ENCODE results near the gene SLC43A1. TPM values are rescaled to one million over a fixed set of nuclear protein-coding genes. Genes with fewer than 3 reads are reported as not detected.
"Not testable (repeated sequence)": the region's sequence is repeated elsewhere in the genome, so short reads cannot be mapped to it uniquely, and the experiment has no call there.

The SLC43A1 gene
- total RNA-seq, 1 experiment from 2014 or later, result 6.0 TPM

- Histone ChIP-seq H3K4me1 (replicated peaks) (peaks cover 31% of the 10 kb centered on the region), H3K36me3 (no peaks in the 10 kb centered on the region), H3K4me3 (peak overlapping the region; percentile 33), H3K27ac (no peak overlapping the region), H3K27me3 (replicated peaks) (peaks cover 56% of the 10 kb centered on the region), H3K9me3 (replicated peaks) (no peaks in the 10 kb centered on the region)
- no peak for DNase-seq (ENCODE audit: low read depth in 1 of 2, low spot score in 2 of 2)
Measured at GRCh38 chr11:57460758-57461749, 54.4 kb downstream of the SLC43A1 start.

GRCh38 chr11:57460022-57460757 is 55.3 kb downstream of the SLC43A1 start, which contains the start of gene RTN4RL2:
Gene RTN4RL2, plus strand, starts transcription at chr11:57460528. Its CDS starts 338 bp downstream, at chr11:57460866.
- peak; percentile 32 to 68 for DNase-seq (ENCODE audit: low read depth in 1 of 2, low spot score in 2 of 2)
- H3K4me1 ChIP-seq (replicated peaks), result peaks cover 31% of the 10 kb centered on the region
- H3K27ac ChIP-seq, result no peak within 1 kb of the TSS
- H3K4me3 ChIP-seq, result peak within 1 kb of the TSS; percentile 33
- no peaks in the 10 kb centered on the region for H3K36me3 ChIP-seq
- no peaks in the 10 kb centered on the region for H3K9me3 ChIP-seq (replicated peaks)
- peaks cover 56% of the 10 kb centered on the region for H3K27me3 ChIP-seq (replicated peaks)

GRCh38 chr11:57459164-57460021 is 56.1 kb downstream of the SLC43A1 start:
- H3K4me1 ChIP-seq (replicated peaks), result peaks cover 31% of the 10 kb centered on the region
- no peak overlapping the region for H3K27ac ChIP-seq
- DNase-seq (ENCODE audit: low read depth in 1 of 2, low spot score in 2 of 2), result peak in 1 of 2 experiments; percentile 19
- H3K36me3 ChIP-seq, result no peaks in the 10 kb centered on the region
- no peaks in the 10 kb centered on the region for H3K9me3 ChIP-seq (replicated peaks)
- H3K27me3 ChIP-seq (replicated peaks), result peaks cover 50% of the 10 kb centered on the region
- H3K4me3 ChIP-seq, result no peak overlapping the region

- Histone ChIP-seq H3K27me3 (replicated peaks) (peaks cover 48% of the 10 kb centered on the region), H3K4me3 (no peak overlapping the region), H3K27ac (no peak overlapping the region), H3K4me1 (replicated peaks) (peaks cover 31% of the 10 kb centered on the region), H3K9me3 (replicated peaks) (no peaks in the 10 kb centered on the region), H3K36me3 (no peaks in the 10 kb centered on the region)
- peak in 1 of 2 experiments; percentile 58 for DNase-seq (ENCODE audit: low read depth in 1 of 2, low spot score in 2 of 2)
Measured at GRCh38 chr11:57458410-57459163, 56.9 kb downstream of the SLC43A1 start.

- H3K27me3 ChIP-seq (replicated peaks), result peaks cover 53% of the 10 kb centered on the region
- no peak overlapping the region for H3K27ac ChIP-seq
- peaks cover 31% of the 10 kb centered on the region for H3K4me1 ChIP-seq (replicated peaks)
- DNase-seq (ENCODE audit: low read depth in 1 of 2, low spot score in 2 of 2), result no peak
- H3K9me3 ChIP-seq (replicated peaks), result no peaks in the 10 kb centered on the region
- no peak overlapping the region for H3K4me3 ChIP-seq
- H3K36me3 ChIP-seq, result no peaks in the 10 kb centered on the region
Measured at GRCh38 chr11:57458060-57458409, 57.5 kb downstream of the SLC43A1 start.

- no peaks in the 10 kb centered on the region for H3K36me3 ChIP-seq
- DNase-seq (ENCODE audit: low read depth in 1 of 2, low spot score in 2 of 2), result no peak
- H3K4me3 ChIP-seq, result no peak overlapping the region
- H3K4me1 ChIP-seq (replicated peaks), result peaks cover 31% of the 10 kb centered on the region
- H3K27ac ChIP-seq, result no peak overlapping the region
- H3K27me3 ChIP-seq (replicated peaks), result peaks cover 55% of the 10 kb centered on the region
- H3K9me3 ChIP-seq (replicated peaks), result no peaks in the 10 kb centered on the region
Measured at GRCh38 chr11:57457643-57458023, 57.9 kb downstream of the SLC43A1 start.

- Histone ChIP-seq H3K9me3 (replicated peaks) (no peaks in the 10 kb centered on the region), H3K36me3 (no peaks in the 10 kb centered on the region), H3K27ac (no peak overlapping the region), H3K4me1 (replicated peaks) (peaks cover 31% of the 10 kb centered on the region), H3K4me3 (no peak overlapping the region), H3K27me3 (replicated peaks) (peaks cover 57% of the 10 kb centered on the region)
- DNase-seq (ENCODE audit: low read depth in 1 of 2, low spot score in 2 of 2), result peak; percentile 74 to 84
Measured at GRCh38 chr11:57456960-57457642, 58.4 kb downstream of the SLC43A1 start.

GRCh38 chr11:57453543-57454177 is 61.8 kb downstream of the SLC43A1 start:
- Histone ChIP-seq H3K4me3 (no peak overlapping the region), H3K27ac (no peak overlapping the region), H3K27me3 (replicated peaks) (peaks cover 43% of the 10 kb centered on the region), H3K36me3 (no peaks in the 10 kb centered on the region), H3K9me3 (replicated peaks) (no peaks in the 10 kb centered on the region), H3K4me1 (replicated peaks) (peaks cover 10% of the 10 kb centered on the region)
- no peak for DNase-seq (ENCODE audit: low read depth in 1 of 2, low spot score in 2 of 2)

- no peaks in the 10 kb centered on the region for H3K36me3 ChIP-seq
- H3K9me3 ChIP-seq (replicated peaks), result 0 out of 2 replicates have a peak, but pooled peaks cover 3% of the 10 kb centered on the region
- H3K4me3 ChIP-seq, result no peak overlapping the region
- peaks cover 10% of the 10 kb centered on the region for H3K4me1 ChIP-seq (replicated peaks)
- peaks cover 9% of the 10 kb centered on the region for H3K27me3 ChIP-seq (replicated peaks)
- DNase-seq (ENCODE audit: low read depth in 1 of 2, low spot score in 2 of 2), result no peak
- H3K27ac ChIP-seq, result no peak overlapping the region
Measured at GRCh38 chr11:57446055-57446454, 69.4 kb downstream of the SLC43A1 start.

- not testable (repeated sequence) for H3K9me3 ChIP-seq (replicated peaks); H3K27me3 ChIP-seq (replicated peaks); H3K4me1 ChIP-seq (replicated peaks); H3K36me3 ChIP-seq; DNase-seq (ENCODE audit: low read depth in 1 of 2, low spot score in 2 of 2); H3K27ac ChIP-seq; H3K4me3 ChIP-seq
Measured at GRCh38 chr11:57445122-57445394, 70.4 kb downstream of the SLC43A1 start.

GRCh38 chr11:57444362-57445121 is 71.0 kb downstream of the SLC43A1 start:
- Histone ChIP-seq H3K4me1 (replicated peaks) (peaks cover 10% of the 10 kb centered on the region), H3K27me3 (replicated peaks) (no peaks in the 10 kb centered on the region; the same call in 1 of the 2 replicates), H3K9me3 (replicated peaks) (0 out of 2 replicates have a peak, but pooled peaks cover 3% of the 10 kb centered on the region), H3K4me3 (no peak overlapping the region), H3K27ac (no peak overlapping the region), H3K36me3 (no peaks in the 10 kb centered on the region)
- DNase-seq (ENCODE audit: low read depth in 1 of 2, low spot score in 2 of 2), result no peak

Data from SJSA1 (cell line).